IMR-90 (cell line): ENCODE data around the gene EID3. TPM values are rescaled to one million over a fixed set of nuclear protein-coding genes. Genes with fewer than 3 reads are reported as not detected.

Experiments used
- ATAC-seq: fragments of 200-7000 bp; cut with Tn5 transposase; 2 replicates; pipeline ENCODE4 v1.9.1; 2020; ENCODE audit warnings: low read depth, mild to moderate bottlenecking, moderate library complexity
- BruUV-seq: library from RNA; stranded (reverse); fragments of 400-500 nt; replicated peaks from 2 replicates; lab custom pipeline; 2021; lab: Mats Ljungman, UMichigan
- CTCF ChIA-PET: fragments of 300-600 bp; formaldehyde crosslinking; extraction: SDS; loops from one replicate; lab custom pipeline; 2021; ENCODE audit warnings: antibody characterized with exemption; lab: Yijun Ruan, JAX
- POLR2A ChIA-PET: fragments of 300-600 bp; sonication (Branson Sonifier 250); formaldehyde crosslinking; loops from one replicate; lab custom pipeline; 2022; ENCODE audit warnings: antibody characterized with exemption; ENCODE audit not compliant: unreplicated experiment; lab: Charles Lee
- DNase-seq: peaks from one replicate; pipeline ENCODE4 v3.0.0; 2013
- H2AFZ ChIP-seq: replicated peaks from 2 replicates; pipeline ENCODE3; 2013; ENCODE audit warnings: low read length, mild to moderate bottlenecking; ENCODE audit not compliant: poor library complexity
- H2AK5ac ChIP-seq: 2 replicates; pipeline ENCODE4 v1.6.1; 2013; ENCODE audit warnings: low read depth, low read length, inconsistent platforms
- H2AK9ac ChIP-seq: replicated peaks from 2 replicates; pipeline ENCODE3; 2013; ENCODE audit warnings: mild to moderate bottlenecking, low read depth, low read length, moderate library complexity; ENCODE audit not compliant: poor library complexity
- H2BK120ac ChIP-seq: 2 replicates; pipeline ENCODE4 v1.6.1; 2013; ENCODE audit warnings: low read depth, low read length, inconsistent platforms
- H2BK15ac ChIP-seq: 3 replicates; pipeline ENCODE4 v1.6.1; 2013; ENCODE audit warnings: low read depth, low read length, inconsistent platforms
- H2BK20ac ChIP-seq: 2 replicates; pipeline ENCODE4 v1.6.1; 2013; ENCODE audit warnings: low read depth, mild to moderate bottlenecking, inconsistent platforms, low read length, moderate library complexity
- H2BK5ac ChIP-seq: 2 replicates; pipeline ENCODE4 v1.6.1; 2013; ENCODE audit warnings: mild to moderate bottlenecking, low read depth, low read length, inconsistent platforms; ENCODE audit not compliant: poor library complexity, severe bottlenecking
- H3K14ac ChIP-seq: replicated peaks from 2 replicates; pipeline ENCODE4 v1.6.1; 2013; ENCODE audit warnings: low read depth, low read length, inconsistent platforms
- H3K18ac ChIP-seq: 2 replicates; pipeline ENCODE4 v1.6.1; 2013; ENCODE audit warnings: low read depth, low read length, control low read depth
- H3K23ac ChIP-seq: 2 replicates; pipeline ENCODE4 v1.6.1; 2013; ENCODE audit warnings: low read depth, low read length, inconsistent platforms
- H3K27ac ChIP-seq: 2 replicates; pipeline ENCODE4 v1.5.1; 2013; ENCODE audit warnings: mild to moderate bottlenecking, control low read depth, low read length; ENCODE audit not compliant: insufficient read depth
- H3K27me3 ChIP-seq: 2 replicates; pipeline ENCODE4 v1.6.1; 2013; ENCODE audit warnings: low read length; ENCODE audit not compliant: control insufficient read depth, insufficient read depth
- H3K36me3 ChIP-seq: 2 replicates; pipeline ENCODE4 v1.6.1; 2013; ENCODE audit warnings: low read length, mixed read lengths; ENCODE audit not compliant: control insufficient read depth, insufficient read depth
- H3K4ac ChIP-seq: 2 replicates; pipeline ENCODE4 v1.6.1; 2013; ENCODE audit warnings: low read depth, low read length, inconsistent platforms
- H3K4me1 ChIP-seq: 2 replicates; pipeline ENCODE4 v1.6.1; 2013; ENCODE audit warnings: low read length, mixed read lengths; ENCODE audit not compliant: control insufficient read depth, insufficient read depth
- H3K4me2 ChIP-seq: 2 replicates; pipeline ENCODE4 v1.6.1; 2013; ENCODE audit warnings: low read depth, mild to moderate bottlenecking, control low read depth, low read length, moderate library complexity
- H3K4me3 ChIP-seq: 2 replicates; pipeline ENCODE4 v1.5.1; 2013; ENCODE audit warnings: low read depth, mild to moderate bottlenecking, control low read depth, low read length, moderate library complexity; ENCODE audit not compliant: insufficient read depth
- H3K56ac ChIP-seq: 2 replicates; pipeline ENCODE4 v1.6.1; 2013; ENCODE audit warnings: low read length, inconsistent platforms; ENCODE audit not compliant: insufficient read depth; ENCODE audit errors: extremely low read depth
- H3K79me1 ChIP-seq, 2 experiments: 2 replicates each; pipeline ENCODE4 v1.6.1; 2013; ENCODE audit warnings: low read length in 2 of 2, inconsistent platforms in 1 of 2, low read depth in 1 of 2
- H3K9ac ChIP-seq: 2 replicates; pipeline ENCODE4 v1.6.1; 2013; ENCODE audit warnings: low read depth, low read length, control low read depth
- H3K9me1 ChIP-seq: 2 replicates; pipeline ENCODE4 v1.6.1; 2013; ENCODE audit warnings: low read length, inconsistent platforms; ENCODE audit not compliant: insufficient read depth
- H3K9me3 ChIP-seq: 2 replicates; pipeline ENCODE4 v1.6.1; 2013; ENCODE audit warnings: low read length; ENCODE audit not compliant: control insufficient read depth, insufficient read depth
- H4K20me1 ChIP-seq: 2 replicates; pipeline ENCODE4 v1.6.1; 2013; ENCODE audit warnings: low read length, inconsistent platforms; ENCODE audit not compliant: insufficient read depth
- H4K5ac ChIP-seq: 2 replicates; pipeline ENCODE4 v1.6.1; 2013; ENCODE audit warnings: mild to moderate bottlenecking, low read depth, low read length, control low read depth
- H4K8ac ChIP-seq, 2 experiments: 2 replicates each; pipeline ENCODE4 v1.6.1; 2013; ENCODE audit warnings: low read depth in 2 of 2, low read length in 2 of 2, control low read depth in 1 of 2, inconsistent platforms in 1 of 2
- H4K91ac ChIP-seq: 2 replicates; pipeline ENCODE4 v1.6.1; 2013; ENCODE audit warnings: low read depth, low read length, inconsistent platforms; ENCODE audit not compliant: insufficient read depth
- CEBPB ChIP-seq: IDR thresholded peaks from 2 replicates; pipeline ENCODE4 v1.6.1; 2012; ENCODE audit warnings: low read depth, low read length, improper control_type of control experiment
- CHD1 ChIP-seq: IDR thresholded peaks from 2 replicates; pipeline ENCODE4 v1.6.1; 2012; ENCODE audit warnings: low read depth, low read length, improper control_type of control experiment
- RAD21 ChIP-seq: IDR thresholded peaks from 2 replicates; pipeline ENCODE4 v1.6.1; 2012; ENCODE audit warnings: low read length, improper control_type of control experiment
- SMC3 ChIP-seq: fragments of 150-350 bp; IDR thresholded peaks from 2 replicates; pipeline ENCODE4 v1.6.1; 2016; ENCODE audit warnings: low read depth, mild to moderate bottlenecking, antibody characterized with exemption, low read length, moderate library complexity
- WGBS, 2 experiments: methylation state at CpG; one replicate each; pipeline versions ENCODE4 v1.1.5 to v1.1.7; 2013; ENCODE audit warnings: missing lambda C conversion rate in 2 of 2; ENCODE audit not compliant: insufficient read length in 1 of 2; ENCODE audit errors: extremely low coverage in 2 of 2; 5-methylcytosine and 5-hydroxymethylcytosine counted together
- dilution Hi-C: fragments of 300-500 bp; cut with HindIII; formaldehyde crosslinking; loops from one replicate; pipeline ENCODE4 v1.14.3; 2018; ENCODE audit warnings: low sequenced_read_pairs; ENCODE audit not compliant: unreplicated experiment
- in situ Hi-C: fragments of 300-500 bp; cut with MboI; formaldehyde crosslinking; loops from 3 replicates; pipeline ENCODE4 v1.14.3; 2019; ENCODE audit warnings: low sequenced_read_pairs, inconsistent platforms, mixed read lengths
- intact Hi-C: fragments of 100-400 bp; cut with micrococcal nuclease; formaldehyde crosslinking; loops from 2 replicates; pipeline ENCODE4 v1.10.0; 2022
- polyA plus RNA-seq, 3 experiments: library from polyadenylated mRNA; depleted of rRNA; stranded (reverse); fragments of >200 nt; gene quantifications; 2 replicates each; pipeline ENCODE4 v1.2.3, GENCODE V29; 2012; ENCODE audit warnings: low replicate concordance in 1 of 3
- total RNA-seq: library from RNA; depleted of rRNA; stranded (reverse); fragments of >200 nt; gene quantifications from 2 replicates; pipeline ENCODE4 v1.2.3, GENCODE V29; 2012
- TF ChIP-seq, protein P1 (sequence below): fragments of 150-350 bp; IDR thresholded peaks from 2 replicates; pipeline ENCODE4 v1.6.1; 2017; ENCODE audit warnings: mild to moderate bottlenecking, antibody characterized with exemption, low read length, low read depth

The EID3 gene
- total and polyA plus RNA-seq, 2 of the 4 experiments (the other 2 are of a cell fraction), result 2.2 to 4.1 TPM

DNA sequence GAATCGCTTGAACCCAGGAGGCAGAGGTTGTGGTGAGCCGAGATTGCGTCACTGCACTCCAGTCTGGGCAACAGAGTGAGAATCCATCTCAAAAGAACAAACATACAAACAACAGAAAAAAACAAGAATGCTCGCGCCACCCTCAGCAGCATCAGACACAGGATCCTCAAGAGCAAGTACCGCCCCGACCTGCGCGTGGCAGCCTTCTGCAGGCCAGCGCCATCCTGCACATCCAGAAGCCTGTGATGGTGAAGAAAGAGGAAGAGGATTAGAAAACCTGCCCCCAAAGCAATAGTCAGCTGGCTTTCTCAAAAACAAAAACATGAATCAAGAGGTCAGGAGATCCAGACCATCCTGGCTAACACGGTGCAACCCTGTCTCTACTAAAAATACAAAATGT lies 30.0 kb upstream of the EID3 start:
- H3K9ac ChIP-seq, result no peak overlapping the region
- no peak overlapping the region for H3K56ac ChIP-seq
- H4K20me1 ChIP-seq, result no peaks in the 10 kb centered on the region
- no peaks in the 10 kb centered on the region for H3K27me3 ChIP-seq
- H2AFZ ChIP-seq, result no peak overlapping the region
- no peak overlapping the region for H3K23ac ChIP-seq
- H3K9me3 ChIP-seq, result no peaks in the 10 kb centered on the region
- no peak overlapping the region for H2AK5ac ChIP-seq
- TF ChIP-seq, protein P1, sequence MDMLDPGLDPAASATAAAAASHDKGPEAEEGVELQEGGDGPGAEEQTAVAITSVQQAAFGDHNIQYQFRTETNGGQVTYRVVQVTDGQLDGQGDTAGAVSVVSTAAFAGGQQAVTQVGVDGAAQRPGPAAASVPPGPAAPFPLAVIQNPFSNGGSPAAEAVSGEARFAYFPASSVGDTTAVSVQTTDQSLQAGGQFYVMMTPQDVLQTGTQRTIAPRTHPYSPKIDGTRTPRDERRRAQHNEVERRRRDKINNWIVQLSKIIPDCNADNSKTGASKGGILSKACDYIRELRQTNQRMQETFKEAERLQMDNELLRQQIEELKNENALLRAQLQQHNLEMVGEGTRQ, result no peak
- no peak for TF ChIP-seq RAD21
- TF ChIP-seq SMC3, result no peak
- no peak for TF ChIP-seq CHD1
- TF ChIP-seq CEBPB, result no peak
- no peak overlapping the region for H4K8ac ChIP-seq
- in situ Hi-C loops (no loop called here), dilution Hi-C loops (no loop called here), intact Hi-C loops (no loop called here)
- no peak overlapping the region for H2BK15ac ChIP-seq
- H3K4me1 ChIP-seq, result peaks cover 2% of the 10 kb centered on the region
- no peak overlapping the region for H3K4ac ChIP-seq
- WGBS, 2 experiments, result 100% methylated on average over 1 of the region's 11 CpGs; no CpG with 5 or more reads in 1 of the 2 experiments
- H2BK120ac ChIP-seq, result no peak overlapping the region
- no peak overlapping the region for H2BK20ac ChIP-seq
- no peak overlapping the region for H4K5ac ChIP-seq
- DNase-seq, result no peak
- peaks cover 7 to 16% of the 10 kb centered on the region in 2 experiments for H3K79me1 ChIP-seq
- no peaks in the 10 kb centered on the region for H3K9me1 ChIP-seq
- BruUV-seq, result no TSS peak
- H3K4me3 ChIP-seq, result no peak overlapping the region
- no peak overlapping the region for H3K14ac ChIP-seq
- no peak overlapping the region for H4K91ac ChIP-seq
- H3K27ac ChIP-seq, result no peak overlapping the region
- H2BK5ac ChIP-seq, result no peak overlapping the region
- ChIA-PET CTCF (no interaction called here), POLR2A (no interaction called here)
- no peak overlapping the region for H3K18ac ChIP-seq
- H3K36me3 ChIP-seq, result peaks cover 6% of the 10 kb centered on the region; the same call in 1 of the 2 replicates
- ATAC-seq, result no peak
- no peak overlapping the region for H2AK9ac ChIP-seq
- no peak overlapping the region for H3K4me2 ChIP-seq
